GM12878 (cell line): ENCODE results near the gene KLRD1. TPM values are rescaled to one million over a fixed set of nuclear protein-coding genes. Genes with fewer than 3 reads are reported as not detected.

Experiments used
- ATF2 ChIP-seq: IDR thresholded peaks from 2 replicates; pipeline ENCODE4 v1.6.1; 2012; ENCODE audit warnings: low read length, inconsistent platforms
- ATF7 ChIP-seq: fragments of 450-650 bp; IDR thresholded peaks from 2 replicates; pipeline ENCODE4 v1.6.1; 2016; ENCODE audit warnings: low read depth, mild to moderate bottlenecking
- BMI1 ChIP-seq: fragments of 450-650 bp; IDR thresholded peaks from 2 replicates; pipeline ENCODE4 v1.6.1; 2016; ENCODE audit warnings: mild to moderate bottlenecking, moderate library complexity, borderline replicate concordance
- CREM ChIP-seq: IDR thresholded peaks from 2 replicates; pipeline ENCODE4 v1.6.1; 2014; ENCODE audit warnings: antibody characterized with exemption, low read depth
- EZH2 ChIP-seq: IDR thresholded peaks from 2 replicates; pipeline ENCODE4 v1.6.1; 2012; ENCODE audit warnings: low read depth, mild to moderate bottlenecking, control low read depth, inconsistent platforms, low read length, borderline replicate concordance; ENCODE audit not compliant: control insufficient read depth
- SMARCA5 ChIP-seq: fragments of 450-650 bp; IDR thresholded peaks from 2 replicates; pipeline ENCODE4 v1.6.1; 2017; ENCODE audit warnings: mild to moderate bottlenecking
- ZNF207 ChIP-seq: fragments of 450-650 bp; IDR thresholded peaks from 2 replicates; pipeline ENCODE4 v1.6.1; 2014; ENCODE audit warnings: antibody characterized with exemption, mild to moderate bottlenecking, borderline replicate concordance
- ZNF24 ChIP-seq: fragments of 450-650 bp; IDR thresholded peaks from 2 replicates; pipeline ENCODE4 v1.6.1; 2017; ENCODE audit warnings: antibody characterized with exemption, mild to moderate bottlenecking
- ZNF384 ChIP-seq: IDR thresholded peaks from 2 replicates; pipeline ENCODE4 v1.6.1; 2012; ENCODE audit warnings: low read depth, mild to moderate bottlenecking, low read length, improper control_type of control experiment, borderline replicate concordance
- polyA plus RNA-seq, 11 experiments: library from polyadenylated mRNA; depleted of rRNA in 4 of 11; unstranded in 6 of 11; stranded (reverse) in 5 of 11; fragments of >200 nt; fragmentation: Nextera tagmentation in 4 of 11; fragmentation: Illumina TruSeq in 1 of 11; extraction: Ambion mirVana in 4 of 11; extraction: Trizol in 1 of 11; gene quantifications; 1 replicate in 1 of 11; 2 replicates in 10 of 11; pipeline versions ENCODE4 v1.2.1 to v1.2.3, GENCODE V29; 2011 to 2016; ENCODE audit warnings: inconsistent platforms in 2 of 11, missing spikeins in 2 of 11, low read depth in 1 of 11
- total RNA-seq, 4 experiments: library from RNA; depleted of rRNA in 3 of 4; stranded (reverse); fragments of >200 nt in 3 of 4; fragmentation: Illumina TruSeq in 1 of 4; extraction: Trizol in 1 of 4; gene quantifications; 2 replicates each; pipeline versions ENCODE4 v1.2.1 to v1.2.3, GENCODE V29; 2013 to 2021
- TF ChIP-seq, protein P1 (sequence below): fragments of 450-650 bp; IDR thresholded peaks from 2 replicates; pipeline ENCODE4 v1.6.1; 2016; ENCODE audit warnings: mild to moderate bottlenecking, moderate library complexity, borderline replicate concordance
- TF ChIP-seq, protein P2 (sequence below): fragments of 450-650 bp; IDR thresholded peaks from 2 replicates; pipeline ENCODE4 v1.6.1; 2014; ENCODE audit warnings: mild to moderate bottlenecking
- TF ChIP-seq, protein P3 (sequence below): fragments of 450-650 bp; IDR thresholded peaks from 2 replicates; pipeline ENCODE4 v1.6.1; 2017; ENCODE audit warnings: low read depth, mild to moderate bottlenecking, moderate library complexity

KLRD1 gene
- total and polyA plus RNA-seq, 10 of the 15 experiments (the other 5 are each of a cell fraction or from before 2014, with no cell fraction given): under 0.01 to 0.50 (median 0.13) TPM; not detected in 4

- 0 out of 2 replicates have a peak, but pooled peaks have one; percentile 25 for TF ChIP-seq ATF2
- TF ChIP-seq EZH2: no peak
- TF ChIP-seq, protein P1, sequence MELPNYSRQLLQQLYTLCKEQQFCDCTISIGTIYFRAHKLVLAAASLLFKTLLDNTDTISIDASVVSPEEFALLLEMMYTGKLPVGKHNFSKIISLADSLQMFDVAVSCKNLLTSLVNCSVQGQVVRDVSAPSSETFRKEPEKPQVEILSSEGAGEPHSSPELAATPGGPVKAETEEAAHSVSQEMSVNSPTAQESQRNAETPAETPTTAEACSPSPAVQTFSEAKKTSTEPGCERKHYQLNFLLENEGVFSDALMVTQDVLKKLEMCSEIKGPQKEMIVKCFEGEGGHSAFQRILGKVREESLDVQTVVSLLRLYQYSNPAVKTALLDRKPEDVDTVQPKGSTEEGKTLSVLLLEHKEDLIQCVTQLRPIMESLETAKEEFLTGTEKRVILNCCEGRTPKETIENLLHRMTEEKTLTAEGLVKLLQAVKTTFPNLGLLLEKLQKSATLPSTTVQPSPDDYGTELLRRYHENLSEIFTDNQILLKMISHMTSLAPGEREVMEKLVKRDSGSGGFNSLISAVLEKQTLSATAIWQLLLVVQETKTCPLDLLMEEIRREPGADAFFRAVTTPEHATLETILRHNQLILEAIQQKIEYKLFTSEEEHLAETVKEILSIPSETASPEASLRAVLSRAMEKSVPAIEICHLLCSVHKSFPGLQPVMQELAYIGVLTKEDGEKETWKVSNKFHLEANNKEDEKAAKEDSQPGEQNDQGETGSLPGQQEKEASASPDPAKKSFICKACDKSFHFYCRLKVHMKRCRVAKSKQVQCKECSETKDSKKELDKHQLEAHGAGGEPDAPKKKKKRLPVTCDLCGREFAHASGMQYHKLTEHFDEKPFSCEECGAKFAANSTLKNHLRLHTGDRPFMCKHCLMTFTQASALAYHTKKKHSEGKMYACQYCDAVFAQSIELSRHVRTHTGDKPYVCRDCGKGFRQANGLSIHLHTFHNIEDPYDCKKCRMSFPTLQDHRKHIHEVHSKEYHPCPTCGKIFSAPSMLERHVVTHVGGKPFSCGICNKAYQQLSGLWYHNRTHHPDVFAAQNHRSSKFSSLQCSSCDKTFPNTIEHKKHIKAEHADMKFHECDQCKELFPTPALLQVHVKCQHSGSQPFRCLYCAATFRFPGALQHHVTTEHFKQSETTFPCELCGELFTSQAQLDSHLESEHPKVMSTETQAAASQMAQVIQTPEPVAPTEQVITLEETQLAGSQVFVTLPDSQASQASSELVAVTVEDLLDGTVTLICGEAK: 0 out of 2 replicates have a peak, but pooled peaks have one; percentile 33
- no peak for TF ChIP-seq SMARCA5
- TF ChIP-seq, protein P2, sequence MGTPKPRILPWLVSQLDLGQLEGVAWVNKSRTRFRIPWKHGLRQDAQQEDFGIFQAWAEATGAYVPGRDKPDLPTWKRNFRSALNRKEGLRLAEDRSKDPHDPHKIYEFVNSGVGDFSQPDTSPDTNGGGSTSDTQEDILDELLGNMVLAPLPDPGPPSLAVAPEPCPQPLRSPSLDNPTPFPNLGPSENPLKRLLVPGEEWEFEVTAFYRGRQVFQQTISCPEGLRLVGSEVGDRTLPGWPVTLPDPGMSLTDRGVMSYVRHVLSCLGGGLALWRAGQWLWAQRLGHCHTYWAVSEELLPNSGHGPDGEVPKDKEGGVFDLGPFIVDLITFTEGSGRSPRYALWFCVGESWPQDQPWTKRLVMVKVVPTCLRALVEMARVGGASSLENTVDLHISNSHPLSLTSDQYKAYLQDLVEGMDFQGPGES: no peak
- TF ChIP-seq ZNF24: no peak
- no peak for TF ChIP-seq ATF7
- no peak for TF ChIP-seq BMI1
- TF ChIP-seq CREM: no peak
- 0 out of 2 replicates have a peak, but pooled peaks have one; percentile 10 for TF ChIP-seq ZNF207
- TF ChIP-seq, protein P3, sequence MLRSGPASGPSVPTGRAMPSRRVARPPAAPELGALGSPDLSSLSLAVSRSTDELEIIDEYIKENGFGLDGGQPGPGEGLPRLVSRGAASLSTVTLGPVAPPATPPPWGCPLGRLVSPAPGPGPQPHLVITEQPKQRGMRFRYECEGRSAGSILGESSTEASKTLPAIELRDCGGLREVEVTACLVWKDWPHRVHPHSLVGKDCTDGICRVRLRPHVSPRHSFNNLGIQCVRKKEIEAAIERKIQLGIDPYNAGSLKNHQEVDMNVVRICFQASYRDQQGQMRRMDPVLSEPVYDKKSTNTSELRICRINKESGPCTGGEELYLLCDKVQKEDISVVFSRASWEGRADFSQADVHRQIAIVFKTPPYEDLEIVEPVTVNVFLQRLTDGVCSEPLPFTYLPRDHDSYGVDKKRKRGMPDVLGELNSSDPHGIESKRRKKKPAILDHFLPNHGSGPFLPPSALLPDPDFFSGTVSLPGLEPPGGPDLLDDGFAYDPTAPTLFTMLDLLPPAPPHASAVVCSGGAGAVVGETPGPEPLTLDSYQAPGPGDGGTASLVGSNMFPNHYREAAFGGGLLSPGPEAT: peak; percentile 10; the same call in 1 of the 2 replicates
- TF ChIP-seq ZNF384: peak; percentile 89
Observed at GRCh38 chr12:10364815-10365622, 57.3 kb downstream of the KLRD1 start (continued).
